ENCODE data around the gene IFNL4.
A peak's percentile ranks its signal among the peaks of the same experiment; 100 is the strongest.

Gene IFNL4

GRCh38 chr19:39205449-39205764 lies 43.2 kb downstream of the IFNL4 start:
- Histone ChIP-seq H3K9me3 (replicated peaks in 1 of 11) (no peaks in the 10 kb centered on the region), H3K27me3 (peaks cover 21 to 38% (median 26%) of the 10 kb centered on the region in 11 experiments), H4K20me1 (no peaks in the 10 kb centered on the region; a peak in 1 of 22 replicates), H3K36me3 (no peaks in the 10 kb centered on the region), H3K4me3 (no peak overlapping the region), H3K9ac (no peak overlapping the region), H3K4me1 (peaks cover 0 to 6% (median 0%) of the 10 kb centered on the region in 10 experiments; a peak in 5 of 20 replicates), H3K27ac (no peak overlapping the region), H3K4me2 (no peak overlapping the region)
- TF ChIP-seq Cebpa-rat (IDR thresholded peaks at IDR 0.05): no peak

GRCh38 chr19:39203372-39204341 lies 45.0 kb downstream of the IFNL4 start, which contains the start of gene SYCN:
Gene SYCN, minus strand, starts transcription at chr19:39204263. Its CDS starts 9 bp downstream, at chr19:39204254.
- Histone ChIP-seq H3K4me3 (no peak within 1 kb of the TSS), H3K4me1 (peaks cover 0 to 5% (median 0%) of the 10 kb centered on the region in 10 experiments; a peak in 5 of 20 replicates), H3K27me3 (peaks cover 27 to 45% (median 34%) of the 10 kb centered on the region in 11 experiments), H3K4me2 (no peak within 1 kb of the TSS), H3K9ac (no peak within 1 kb of the TSS), H3K9me3 (replicated peaks in 1 of 11) (no peaks in the 10 kb centered on the region), H4K20me1 (peaks cover 0 to 8% (median 0%) of the 10 kb centered on the region in 11 experiments; a peak in 1 of 22 replicates), H3K27ac (no peak within 1 kb of the TSS), H3K36me3 (no peaks in the 10 kb centered on the region)
- no peak for TF ChIP-seq Cebpa-rat (IDR thresholded peaks at IDR 0.05)

- Histone ChIP-seq H3K9ac (no peak overlapping the region), H3K27me3 (peaks cover 34 to 52% (median 41%) of the 10 kb centered on the region in 11 experiments), H3K4me2 (no peak overlapping the region), H3K4me3 (no peak overlapping the region), H3K36me3 (no peaks in the 10 kb centered on the region), H3K9me3 (replicated peaks in 1 of 11) (no peaks in the 10 kb centered on the region), H3K27ac (no peak overlapping the region), H3K4me1 (no peaks in the 10 kb centered on the region; a peak in 1 of 20 replicates), H4K20me1 (peaks cover 0 to 8% (median 0%) of the 10 kb centered on the region in 11 experiments; a peak in 2 of 22 replicates)
- no peak for TF ChIP-seq Cebpa-rat (IDR thresholded peaks at IDR 0.05)
Observed at GRCh38 chr19:39202998-39203355, 45.7 kb downstream of the IFNL4 start.

GRCh38 chr19:39200803-39201115 lies 47.9 kb downstream of the IFNL4 start:
- TF ChIP-seq Cebpa-rat (IDR thresholded peaks at IDR 0.05): no peak

GRCh38 chr19:39200066-39200802 lies 48.4 kb downstream of the IFNL4 start:
- H3K4me1 ChIP-seq: peaks cover 0 to 14% (median 10%) of the 10 kb centered on the region in 10 experiments; a peak in 17 of 20 replicates
- H3K4me2 ChIP-seq: no peak overlapping the region
- H3K36me3 ChIP-seq: no peaks in the 10 kb centered on the region
- no peaks in the 10 kb centered on the region for H3K9me3 ChIP-seq (replicated peaks in 1 of 11)
- H3K27me3 ChIP-seq: peaks cover 59 to 74% (median 68%) of the 10 kb centered on the region in 11 experiments
- no peak overlapping the region for H3K27ac ChIP-seq
- no peak overlapping the region for H3K9ac ChIP-seq
- H4K20me1 ChIP-seq: peaks cover 0 to 22% (median 0%) of the 10 kb centered on the region in 11 experiments; a peak in 5 of 22 replicates
- TF ChIP-seq Cebpa-rat (IDR thresholded peaks at IDR 0.05): no peak
- no peak overlapping the region for H3K4me3 ChIP-seq

More at GRCh38 chr19:39200803-39201115, 47.9 kb downstream of the IFNL4 start:
- Histone ChIP-seq H3K9me3 (replicated peaks in 1 of 11) (no peaks in the 10 kb centered on the region), H3K36me3 (no peaks in the 10 kb centered on the region), H3K27ac (no peak overlapping the region), H3K4me3 (no peak overlapping the region), H3K9ac (no peak overlapping the region), H3K27me3 (peaks cover 56 to 70% (median 63%) of the 10 kb centered on the region in 11 experiments), H3K4me2 (no peak overlapping the region), H3K4me1 (peaks cover 0 to 11% (median 7%) of the 10 kb centered on the region in 10 experiments; a peak in 17 of 20 replicates), H4K20me1 (peaks cover 0 to 22% (median 0%) of the 10 kb centered on the region in 11 experiments; a peak in 5 of 22 replicates)

- Histone ChIP-seq H3K9ac (no peak overlapping the region), H3K36me3 (no peaks in the 10 kb centered on the region), H3K4me1 (peaks cover 0 to 17% (median 12%) of the 10 kb centered on the region in 10 experiments; a peak in 17 of 20 replicates), H3K27ac (no peak overlapping the region), H3K4me2 (no peak overlapping the region), H3K27me3 (peaks cover 50 to 66% (median 62%) of the 10 kb centered on the region in 11 experiments), H3K4me3 (no peak overlapping the region), H3K9me3 (replicated peaks in 1 of 11) (no peaks in the 10 kb centered on the region), H4K20me1 (peaks cover 0 to 22% (median 0%) of the 10 kb centered on the region in 11 experiments; a peak in 5 of 22 replicates)
- TF ChIP-seq Cebpa-rat (IDR thresholded peaks at IDR 0.05): no peak
Observed at GRCh38 chr19:39199025-39199424, 49.6 kb downstream of the IFNL4 start.

- H4K20me1 ChIP-seq: peaks cover 0 to 22% (median 0%) of the 10 kb centered on the region in 11 experiments; a peak in 5 of 22 replicates
- TF ChIP-seq Cebpa-rat (IDR thresholded peaks at IDR 0.05): no peak
- no peaks in the 10 kb centered on the region for H3K9me3 ChIP-seq (replicated peaks in 1 of 11)
- peaks cover 38 to 53% (median 49%) of the 10 kb centered on the region in 11 experiments for H3K27me3 ChIP-seq
- H3K27ac ChIP-seq: no peak overlapping the region
- H3K9ac ChIP-seq: no peak overlapping the region
- peaks cover 0 to 27% (median 14%) of the 10 kb centered on the region in 10 experiments; a peak in 17 of 20 replicates for H3K4me1 ChIP-seq
- H3K36me3 ChIP-seq: no peaks in the 10 kb centered on the region
- 0 out of 22 replicates have a peak overlapping the region, but pooled peaks of 1 of the 11 experiments have one; percentile 75 for H3K4me2 ChIP-seq
- no peak overlapping the region for H3K4me3 ChIP-seq
Observed at GRCh38 chr19:39197808-39198207, 50.8 kb downstream of the IFNL4 start.

- H3K4me3 ChIP-seq: peak within 1 kb of the TSS in 8 of 10 experiments; percentile 6 to 55 (median 34); a peak in 9 of 20 replicates
- peaks cover 0 to 30% (median 17%) of the 10 kb centered on the region in 10 experiments; a peak in 17 of 20 replicates for H3K4me1 ChIP-seq
- no peak within 1 kb of the TSS for H3K27ac ChIP-seq
- TF ChIP-seq Cebpa-rat (IDR thresholded peaks at IDR 0.05): no peak
- peaks cover 0 to 22% (median 0%) of the 10 kb centered on the region in 11 experiments; a peak in 5 of 22 replicates for H4K20me1 ChIP-seq
- no peak within 1 kb of the TSS for H3K9ac ChIP-seq
- no peaks in the 10 kb centered on the region for H3K36me3 ChIP-seq
- H3K27me3 ChIP-seq: peaks cover 38 to 49% (median 46%) of the 10 kb centered on the region in 11 experiments
- peak within 1 kb of the TSS; percentile 57 to 81 (median 74) for H3K4me2 ChIP-seq
- no peaks in the 10 kb centered on the region for H3K9me3 ChIP-seq (replicated peaks in 1 of 11)
Observed at GRCh38 chr19:39196860-39197562, 51.6 kb downstream of the IFNL4 start, which contains the start of gene NCCRP1. Gene NCCRP1, plus strand, starts transcription at chr19:39196964. Its CDS starts 19 bp downstream, at chr19:39196983.
